ENCODE data around the gene CCDC15. TPM values are rescaled to one million over a fixed set of nuclear protein-coding genes. Genes with fewer than 3 reads are reported as not detected.
"Not testable (repeated sequence)": the region's sequence is repeated elsewhere in the genome, so short reads cannot be mapped to it uniquely, and the experiment has no call there.

The CCDC15 gene
- total RNA-seq, 1 experiment from 2014 or later: 11.4 TPM

- no peak for DNase-seq (ENCODE audit: low read depth)
Measured at GRCh38 chr11:125001079-125001778, 47.2 kb downstream of the CCDC15 start.

GRCh38 chr11:125001849-125002248 is 47.8 kb downstream of the CCDC15 start:
- DNase-seq (ENCODE audit: low read depth): no peak

- no peak for DNase-seq (ENCODE audit: low read depth)
Measured at GRCh38 chr11:125005491-125005890, 51.5 kb downstream of the CCDC15 start.

GRCh38 chr11:125016413-125016812 is 62.4 kb downstream of the CCDC15 start:
- DNase-seq (ENCODE audit: low read depth): no peak

- DNase-seq (ENCODE audit: low read depth): no peak
Measured at GRCh38 chr11:125020342-125020741, 66.3 kb downstream of the CCDC15 start.

GRCh38 chr11:125022551-125022950 is 68.5 kb downstream of the CCDC15 start:
- DNase-seq (ENCODE audit: low read depth): no peak

GRCh38 chr11:125025968-125026367 is 72.0 kb downstream of the CCDC15 start:
- DNase-seq (ENCODE audit: low read depth): no peak

GRCh38 chr11:125029431-125029830 is 75.4 kb downstream of the CCDC15 start:
- DNase-seq (ENCODE audit: low read depth): not testable (repeated sequence)

GRCh38 chr11:125036933-125037332 is 82.9 kb downstream of the CCDC15 start:
- DNase-seq (ENCODE audit: low read depth): peak; percentile 92

GRCh38 chr11:125049164-125049792 is 95.3 kb downstream of the CCDC15 start:
- DNase-seq (ENCODE audit: low read depth): no peak

- no peak for DNase-seq (ENCODE audit: low read depth)
Measured at GRCh38 chr11:125052047-125052446, 98.0 kb downstream of the CCDC15 start.

GRCh38 chr11:125053167-125053566 is 99.2 kb downstream of the CCDC15 start:
- peak; percentile 57 for DNase-seq (ENCODE audit: low read depth)

- no peak for DNase-seq (ENCODE audit: low read depth)
Measured at GRCh38 chr11:125055107-125055715, 101.2 kb downstream of the CCDC15 start.

- not testable (repeated sequence) for DNase-seq (ENCODE audit: low read depth)
Measured at GRCh38 chr11:125056111-125056510, 102.1 kb downstream of the CCDC15 start.

- DNase-seq (ENCODE audit: low read depth): no peak
Measured at GRCh38 chr11:125056931-125057692, 103.1 kb downstream of the CCDC15 start.

- DNase-seq (ENCODE audit: low read depth): no peak
Measured at GRCh38 chr11:125057693-125058016, 103.7 kb downstream of the CCDC15 start.

GRCh38 chr11:125061281-125061680 is 107.3 kb downstream of the CCDC15 start:
- DNase-seq (ENCODE audit: low read depth): no peak

GRCh38 chr11:125062218-125062930 is 108.4 kb downstream of the CCDC15 start:
- no peak for DNase-seq (ENCODE audit: low read depth)

- peak; percentile 89 for DNase-seq (ENCODE audit: low read depth)
Measured at GRCh38 chr11:125062931-125063428, 109.0 kb downstream of the CCDC15 start, which contains the start of gene SLC37A2. TSS of gene SLC37A2 (plus strand) at chr11:125063305. CDS start at chr11:125063368, 63 bp downstream.

- DNase-seq (ENCODE audit: low read depth): peak; percentile 47
Measured at GRCh38 chr11:125063429-125064043, 109.5 kb downstream of the CCDC15 start.

- no peak for DNase-seq (ENCODE audit: low read depth)
Measured at GRCh38 chr11:125064070-125064469, 110.1 kb downstream of the CCDC15 start.
